NCI-H1930 (cell line): ENCODE data around the gene CD19.
"Not testable (repeated sequence)": the region's sequence is repeated elsewhere in the genome, so short reads cannot be mapped to it uniquely, and the experiment has no call there.

Experiments
- DNase-seq, 2 experiments: peaks; one replicate each; lab custom pipeline; 2025; lab: John Stamatoyannopoulos, UW

Gene CD19

DNA sequence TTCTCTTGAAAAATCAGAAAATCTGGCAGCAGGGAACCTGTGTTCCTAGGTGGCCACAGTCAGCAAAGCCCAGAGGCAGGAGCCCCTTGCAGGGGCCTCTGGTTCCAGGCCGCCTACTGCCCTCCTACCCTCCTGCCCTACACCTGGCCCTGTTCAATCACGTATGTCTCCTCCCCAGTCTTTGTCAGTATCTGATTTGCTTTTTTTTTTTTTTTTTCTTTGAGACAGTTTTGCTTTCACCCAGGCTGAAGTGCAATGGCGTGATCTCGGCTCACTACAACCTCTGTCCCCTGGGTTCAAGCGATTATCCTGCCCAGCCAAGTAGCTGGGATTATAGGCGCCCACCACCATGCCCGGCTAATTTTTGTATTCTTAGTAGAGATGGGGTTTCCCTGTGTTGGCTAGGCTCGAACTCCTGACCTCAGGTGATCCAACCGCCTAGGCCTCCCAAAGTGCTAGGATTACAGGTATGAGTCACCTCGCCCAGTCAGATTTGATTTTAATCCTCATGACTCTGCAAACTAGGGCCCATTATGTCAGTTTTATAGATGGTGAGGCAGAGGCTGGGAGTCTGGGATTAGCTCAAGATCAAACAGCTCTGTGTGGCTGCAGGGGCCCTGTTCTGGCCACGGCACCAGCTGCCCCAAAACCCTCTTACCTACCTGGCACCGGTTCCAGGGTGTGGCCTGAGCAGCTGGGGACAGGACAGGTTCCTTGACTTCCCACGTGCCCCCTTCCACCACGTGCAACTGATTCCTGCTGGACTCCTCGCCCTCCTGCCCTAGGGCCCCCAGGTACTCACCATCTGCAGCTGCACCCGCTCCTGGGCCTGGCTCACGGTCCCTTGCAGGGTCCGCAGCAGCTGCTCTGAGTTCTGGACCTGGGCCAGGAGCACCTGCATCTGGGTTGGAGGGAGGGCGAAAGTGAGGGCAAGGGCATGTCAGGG lies 21.4 kb upstream of the CD19 start:
- no peak for DNase-seq

DNA sequence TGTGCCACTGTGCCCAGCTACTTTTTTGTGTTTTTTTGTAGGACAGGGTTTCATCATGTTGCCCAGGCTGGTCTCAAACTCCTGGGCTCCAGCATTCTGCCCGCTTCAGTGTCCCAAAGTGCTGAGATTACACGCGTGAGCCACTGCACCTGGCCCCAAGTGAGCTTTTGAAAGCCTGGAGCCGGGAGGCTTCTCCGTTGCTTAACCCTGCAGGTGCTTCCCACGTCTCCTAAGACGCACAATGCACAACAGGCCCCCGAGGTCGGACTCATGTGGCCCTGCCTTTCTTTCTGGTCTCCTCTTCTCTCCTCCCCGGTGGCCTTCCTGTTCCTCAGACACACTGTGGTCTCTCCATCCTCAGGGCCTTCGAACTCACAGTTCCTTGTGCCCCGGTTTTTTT lies 19.2 kb upstream of the CD19 start:
- no peak for DNase-seq

DNA sequence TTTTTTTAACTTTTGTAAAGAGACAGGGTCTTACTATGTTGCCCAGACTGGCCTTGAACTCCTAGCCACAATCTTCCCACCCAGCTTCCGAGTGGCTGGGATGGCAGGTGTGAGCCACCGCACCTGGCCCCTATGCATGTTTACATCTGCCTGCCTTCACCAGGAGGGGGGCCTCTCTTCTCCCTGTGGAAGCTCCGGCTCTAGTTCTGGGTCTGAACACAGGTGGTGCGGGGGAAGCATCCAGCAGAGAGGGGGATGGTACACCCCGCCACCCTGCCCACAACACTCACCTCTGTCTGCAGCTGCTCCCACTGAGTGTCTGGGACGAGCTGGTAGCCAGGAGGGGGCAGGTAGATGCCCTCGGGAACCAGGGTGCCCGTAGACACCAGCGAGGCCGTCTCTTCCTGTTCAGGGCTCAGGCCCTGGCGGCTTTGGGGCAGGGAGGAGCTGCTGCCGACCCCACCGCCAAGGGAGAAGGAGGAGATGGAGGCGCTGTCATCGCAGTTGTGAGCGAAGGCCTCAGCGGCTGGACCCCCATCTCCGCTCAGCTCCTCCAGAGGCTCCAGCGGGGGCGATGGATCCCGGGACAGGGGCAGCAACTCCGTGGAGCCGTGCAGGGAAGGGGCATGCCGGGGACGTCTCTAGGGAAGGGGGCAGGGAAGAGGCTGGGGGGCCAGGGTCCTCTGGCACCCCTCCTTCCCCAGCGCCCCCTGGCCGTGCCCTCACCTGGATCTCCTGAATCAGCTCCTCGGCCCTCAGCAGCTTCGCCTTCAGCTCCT lies 17.6 kb upstream of the CD19 start:
- DNase-seq, result no peak

DNA sequence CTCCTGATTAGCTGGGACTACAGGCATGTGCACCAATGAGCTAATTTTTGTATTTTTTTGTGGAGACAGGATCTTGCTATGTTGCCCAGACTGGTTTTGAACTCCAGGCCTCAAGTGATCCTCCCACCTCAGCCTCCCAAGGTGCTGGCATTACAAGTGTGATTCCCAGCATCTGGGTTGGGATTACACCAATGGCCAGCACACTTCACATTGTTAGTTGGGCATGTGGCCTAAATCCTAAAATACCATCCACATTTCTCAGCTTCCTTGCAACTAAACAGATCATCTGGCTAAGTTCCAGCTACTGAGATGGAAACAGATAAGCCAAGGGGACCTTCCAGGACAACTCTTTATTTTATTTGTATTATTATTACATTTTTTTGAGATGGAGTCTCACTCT lies 16.6 kb upstream of the CD19 start:
- DNase-seq, result no peak

DNA sequence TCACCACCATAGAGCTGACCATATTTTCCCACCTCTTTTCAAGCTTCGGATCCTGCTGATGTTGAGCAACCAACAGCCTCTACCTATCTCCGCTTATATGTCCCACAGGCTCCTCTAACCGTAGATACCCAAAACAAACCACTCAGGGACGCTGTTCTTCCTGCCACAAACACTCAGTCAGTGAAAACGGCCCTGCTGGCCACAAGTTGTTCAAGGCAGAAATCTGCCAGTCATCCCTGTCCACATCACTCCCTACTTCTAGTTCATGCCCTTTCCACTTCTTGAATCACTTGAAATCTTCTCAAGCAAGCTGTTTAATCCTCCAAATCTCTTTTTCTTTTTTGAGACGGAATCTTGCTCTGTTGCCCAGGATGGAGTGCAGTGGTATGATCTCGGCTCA lies 14.7 kb upstream of the CD19 start:
- no peak for DNase-seq

DNA sequence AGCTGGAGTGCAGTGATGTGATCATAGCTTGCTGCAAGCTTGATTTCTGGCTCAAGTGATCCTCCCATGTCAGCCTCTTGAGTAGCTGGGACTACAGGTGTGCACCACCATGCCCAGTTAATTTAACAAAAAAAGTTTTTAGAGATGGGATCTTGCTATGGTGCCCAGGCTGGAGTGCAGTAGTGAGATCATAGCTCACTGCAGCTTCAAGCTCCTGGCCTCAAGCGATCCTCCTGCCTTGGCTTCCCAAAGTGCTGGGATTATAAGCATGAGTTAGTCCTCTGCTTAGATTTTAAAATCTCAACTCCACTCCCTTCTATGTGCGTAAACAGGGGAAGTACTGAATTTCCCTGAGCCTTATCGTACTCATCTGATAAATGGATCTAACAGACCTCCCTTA lies 13.1 kb upstream of the CD19 start:
- DNase-seq, result no peak

DNA sequence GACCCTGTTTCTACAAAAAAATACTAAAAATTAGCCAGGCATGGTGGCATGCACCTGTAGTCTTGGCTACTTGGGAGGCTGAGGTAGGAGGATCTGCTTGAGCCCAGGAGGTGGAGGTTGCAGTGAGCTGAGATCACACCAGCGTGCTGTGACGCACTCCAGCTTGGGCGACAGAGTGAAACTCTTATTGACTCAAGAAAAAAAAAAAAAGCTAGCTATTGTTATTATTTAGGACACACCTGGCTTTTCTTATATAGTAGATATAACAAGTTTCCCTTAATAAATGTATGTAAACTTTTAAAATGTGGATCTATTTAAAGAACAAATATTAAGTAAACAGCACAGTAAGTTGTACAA lies 8.6 kb upstream of the CD19 start:
- DNase-seq, result no peak

DNA sequence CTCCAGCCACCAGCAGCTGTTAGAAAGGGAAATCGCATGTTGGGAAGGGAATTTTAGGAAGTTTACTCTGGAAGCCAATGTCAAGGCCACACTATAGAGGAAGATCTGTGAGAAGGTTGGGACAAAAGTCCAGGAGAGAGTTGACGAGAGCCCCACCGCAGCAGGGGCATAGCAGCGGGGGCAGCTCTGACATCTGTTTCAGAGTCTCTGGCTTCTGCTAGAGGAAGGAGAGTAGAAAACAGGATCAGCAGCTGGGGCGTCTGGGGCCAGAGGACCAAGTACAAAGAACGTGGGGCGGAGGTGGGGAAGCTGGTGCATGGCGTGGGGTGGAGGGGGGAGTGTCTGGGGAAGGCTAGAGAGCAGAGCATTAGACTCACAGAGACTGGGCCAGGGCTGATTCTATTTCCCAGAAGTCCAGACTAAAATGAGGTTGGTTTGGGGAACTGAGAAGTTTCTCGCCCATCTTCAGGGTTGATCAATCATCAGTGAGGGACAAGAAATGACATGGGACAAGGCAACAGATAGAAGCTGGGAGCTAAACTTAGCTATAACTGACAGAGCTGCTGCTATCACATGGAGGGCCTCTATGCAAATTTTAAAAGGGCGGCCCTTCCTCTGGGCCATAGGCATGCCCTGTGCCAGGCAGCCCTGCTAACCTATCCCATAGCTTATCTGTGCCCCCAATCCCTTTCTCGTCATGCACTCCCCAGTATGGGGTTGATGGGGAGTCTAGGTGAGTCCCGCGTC lies 7.9 kb upstream of the CD19 start:
- DNase-seq, result no peak

DNA sequence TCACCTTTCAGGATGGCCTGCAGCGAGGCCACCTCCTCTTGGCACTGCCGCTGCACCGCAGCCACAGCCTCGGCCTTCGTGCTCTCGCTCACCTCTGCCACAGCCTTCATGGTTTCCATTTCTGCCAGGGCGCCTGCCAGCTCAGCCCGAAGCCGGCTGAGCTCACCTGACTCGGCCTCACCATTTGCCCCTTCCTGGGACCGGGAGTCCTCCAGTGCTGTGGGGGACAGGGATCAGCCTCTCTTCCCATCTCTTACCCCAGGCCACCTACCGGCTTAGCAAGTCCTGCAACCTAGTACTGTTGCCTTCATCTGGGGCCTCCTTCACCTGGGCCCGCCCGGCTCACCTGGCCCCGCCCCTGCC lies 7.4 kb upstream of the CD19 start:
- no peak for DNase-seq

DNA sequence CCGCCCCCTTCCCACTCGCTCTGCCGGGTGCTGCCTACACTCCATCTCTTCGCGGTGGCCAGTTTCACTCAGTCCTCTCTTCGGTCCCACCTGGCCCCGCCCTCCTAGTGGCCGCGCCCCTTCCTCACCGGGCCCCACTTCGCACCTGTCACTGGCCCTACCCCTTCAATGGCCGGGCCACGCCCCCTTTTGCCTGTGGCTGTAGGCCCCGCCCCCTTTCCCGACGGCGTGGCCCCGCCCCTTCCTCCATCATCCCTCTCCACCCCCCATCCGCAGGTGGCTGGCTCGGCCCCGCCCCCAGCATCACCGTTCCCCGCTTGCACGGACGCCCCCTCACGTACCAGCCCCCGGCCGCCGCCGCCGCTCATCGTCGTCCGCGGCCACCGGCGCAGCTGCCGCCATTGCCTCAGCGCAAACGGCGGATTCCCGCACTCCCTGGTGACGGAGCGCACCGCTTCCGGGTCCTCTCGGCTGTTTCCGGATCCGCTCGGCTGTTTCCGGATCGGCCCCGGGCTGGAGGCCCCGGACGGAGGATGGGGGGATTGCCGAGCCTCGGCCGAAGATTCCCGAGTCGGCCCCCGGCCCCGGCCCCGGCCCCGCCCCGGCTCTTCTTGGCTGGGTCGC lies 6.9 kb upstream of the CD19 start, which contains the start of gene RABEP2:
RABEP2 (minus strand) TSS at position 477 of the 624 bp plus-strand sequence; CDS start at position 402, 75 bp downstream.
- peak; percentile 94 to 97 for DNase-seq

DNA sequence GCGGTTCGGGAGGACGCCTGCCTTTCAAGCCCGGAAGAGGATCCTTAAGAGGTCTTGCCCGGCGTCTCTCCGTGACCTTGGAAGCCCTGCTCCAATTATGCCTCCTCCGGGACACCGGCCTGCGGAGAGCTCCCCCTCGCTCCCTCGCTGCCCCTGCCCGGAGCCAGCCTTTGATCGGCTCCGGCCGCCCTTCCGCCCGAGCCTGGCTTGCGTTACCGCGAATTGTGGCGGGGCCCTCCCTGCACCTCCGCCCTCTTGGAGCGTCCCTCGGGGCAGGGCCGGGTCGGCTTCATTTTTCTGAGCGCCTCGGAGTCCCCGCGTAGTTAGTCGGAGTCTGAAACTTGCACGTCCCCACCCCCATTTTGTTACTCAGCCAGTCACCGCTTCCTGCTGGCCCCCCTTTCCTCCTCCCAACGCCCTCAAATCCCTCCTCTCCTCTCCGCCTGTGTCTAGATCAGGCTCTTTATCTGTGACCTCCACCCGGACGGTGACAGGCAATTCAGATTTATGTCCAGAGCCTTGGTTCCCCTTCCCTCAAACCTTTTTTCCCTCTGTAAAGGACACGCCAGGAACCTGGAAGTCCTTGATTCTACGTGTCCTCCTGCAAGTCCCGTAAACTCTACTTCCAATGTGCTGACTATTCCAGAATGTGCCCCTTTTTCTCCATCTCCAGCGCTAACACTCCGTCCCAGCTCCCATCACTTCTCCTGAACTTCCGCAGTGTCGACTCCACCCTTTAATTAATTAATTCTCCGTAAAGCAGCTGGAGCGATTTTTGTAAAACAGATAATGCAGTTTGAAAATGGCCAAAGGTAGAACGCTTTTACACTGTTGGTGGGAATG lies 6.2 kb upstream of the CD19 start:
- DNase-seq, result peak in 1 of 2 experiments; percentile 68

DNA sequence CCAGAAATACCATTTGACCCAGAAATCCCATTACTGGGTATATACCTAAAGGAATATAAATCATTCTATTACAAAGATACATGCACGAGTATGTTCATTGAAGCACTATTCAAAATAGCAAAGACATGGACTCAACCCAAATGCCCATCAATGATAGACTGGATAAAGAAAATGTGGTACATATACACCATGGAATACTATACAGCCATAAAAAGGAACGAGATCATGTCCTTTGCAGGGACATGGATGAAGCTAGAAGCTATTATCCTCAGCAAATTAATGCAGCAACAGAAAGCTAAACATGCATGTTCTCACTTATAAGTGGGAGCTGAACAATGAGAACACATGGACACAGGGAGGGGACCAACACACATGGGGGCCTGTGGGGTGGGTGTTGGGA lies 5.5 kb upstream of the CD19 start:
- DNase-seq, result not testable (repeated sequence)

DNA sequence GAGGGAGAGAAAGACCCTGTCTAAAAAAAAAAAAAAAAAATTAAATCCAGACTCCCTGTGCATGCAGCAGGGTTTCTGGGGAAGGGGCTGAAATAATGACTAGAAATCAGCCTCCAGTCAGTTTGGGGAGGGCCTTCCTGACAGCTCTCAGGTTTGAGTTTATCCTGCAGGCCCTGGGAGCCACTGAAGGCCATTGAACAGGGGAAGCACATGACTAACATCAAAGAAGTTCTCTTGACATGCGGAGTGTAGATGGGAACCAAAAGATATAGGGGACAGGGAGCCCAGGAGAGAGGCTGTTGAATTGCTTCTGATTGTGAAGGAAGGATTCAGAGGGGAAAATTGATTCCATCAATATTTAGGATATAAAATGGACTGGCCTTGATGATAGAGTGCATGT lies 4.0 kb upstream of the CD19 start:
- no peak for DNase-seq

DNA sequence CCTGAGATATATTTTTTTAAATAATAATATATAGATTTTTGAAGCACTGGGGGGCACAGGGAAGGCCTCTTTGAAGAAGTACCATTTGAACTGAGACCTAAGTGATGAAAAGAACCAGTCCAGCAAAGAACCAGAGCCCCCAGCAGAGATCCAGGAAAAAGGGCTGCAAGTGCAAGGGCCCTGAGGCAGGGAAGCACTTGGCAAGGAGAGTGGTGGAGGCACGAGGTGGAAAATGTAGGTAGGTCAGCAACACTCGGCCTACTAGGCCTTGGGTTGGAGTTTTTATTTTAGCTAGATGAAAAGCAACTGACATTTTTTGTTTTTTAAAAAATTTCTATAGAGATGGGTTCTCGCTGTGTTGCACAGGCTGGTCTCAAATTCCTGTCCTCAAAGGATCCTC lies 1.6 kb upstream of the CD19 start:
- no peak for DNase-seq

DNA sequence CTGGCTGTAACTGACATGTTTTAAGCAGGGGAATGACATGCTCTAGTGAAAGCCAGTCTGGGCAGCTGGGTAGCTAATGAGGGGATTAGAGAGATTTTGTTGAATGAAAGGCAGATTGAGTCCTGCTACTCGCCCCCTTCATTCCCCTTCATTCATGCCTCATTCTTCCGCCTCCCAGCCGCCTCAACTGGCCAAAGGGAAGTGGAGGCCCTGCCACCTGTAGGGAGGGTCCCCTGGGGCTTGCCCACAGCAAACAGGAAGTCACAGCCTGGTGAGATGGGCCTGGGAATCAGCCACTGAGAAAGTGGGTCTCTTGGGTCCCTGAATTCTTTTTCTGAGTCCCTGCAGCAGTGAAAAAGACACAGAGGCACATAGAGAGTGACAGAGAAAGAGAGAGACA lies 1.1 kb upstream of the CD19 start:
- no peak for DNase-seq

DNA sequence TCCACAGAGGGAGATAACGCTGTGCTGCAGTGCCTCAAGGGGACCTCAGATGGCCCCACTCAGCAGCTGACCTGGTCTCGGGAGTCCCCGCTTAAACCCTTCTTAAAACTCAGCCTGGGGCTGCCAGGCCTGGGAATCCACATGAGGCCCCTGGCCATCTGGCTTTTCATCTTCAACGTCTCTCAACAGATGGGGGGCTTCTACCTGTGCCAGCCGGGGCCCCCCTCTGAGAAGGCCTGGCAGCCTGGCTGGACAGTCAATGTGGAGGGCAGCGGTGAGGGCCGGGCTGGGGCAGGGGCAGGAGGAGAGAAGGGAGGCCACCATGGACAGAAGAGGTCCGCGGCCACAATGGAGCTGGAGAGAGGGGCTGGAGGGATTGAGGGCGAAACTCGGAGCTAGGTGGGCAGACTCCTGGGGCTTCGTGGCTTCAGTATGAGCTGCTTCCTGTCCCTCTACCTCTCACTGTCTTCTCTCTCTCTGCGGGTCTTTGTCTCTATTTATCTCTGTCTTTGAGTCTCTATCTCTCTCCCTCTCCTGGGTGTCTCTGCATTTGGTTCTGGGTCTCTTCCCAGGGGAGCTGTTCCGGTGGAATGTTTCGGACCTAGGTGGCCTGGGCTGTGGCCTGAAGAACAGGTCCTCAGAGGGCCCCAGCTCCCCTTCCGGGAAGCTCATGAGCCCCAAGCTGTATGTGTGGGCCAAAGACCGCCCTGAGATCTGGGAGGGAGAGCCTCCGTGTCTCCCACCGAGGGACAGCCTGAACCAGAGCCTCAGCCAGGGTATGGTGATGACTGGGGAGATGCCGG lies 769 bp downstream of the CD19 start:
- no peak for DNase-seq

DNA sequence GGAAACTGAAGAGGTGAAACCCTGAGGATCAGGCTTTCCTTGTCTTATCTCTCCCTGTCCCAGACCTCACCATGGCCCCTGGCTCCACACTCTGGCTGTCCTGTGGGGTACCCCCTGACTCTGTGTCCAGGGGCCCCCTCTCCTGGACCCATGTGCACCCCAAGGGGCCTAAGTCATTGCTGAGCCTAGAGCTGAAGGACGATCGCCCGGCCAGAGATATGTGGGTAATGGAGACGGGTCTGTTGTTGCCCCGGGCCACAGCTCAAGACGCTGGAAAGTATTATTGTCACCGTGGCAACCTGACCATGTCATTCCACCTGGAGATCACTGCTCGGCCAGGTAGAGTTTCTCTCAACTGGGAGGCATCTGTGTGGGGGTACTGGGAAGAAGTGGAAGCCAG lies 1.4 kb downstream of the CD19 start:
- DNase-seq, result no peak

DNA sequence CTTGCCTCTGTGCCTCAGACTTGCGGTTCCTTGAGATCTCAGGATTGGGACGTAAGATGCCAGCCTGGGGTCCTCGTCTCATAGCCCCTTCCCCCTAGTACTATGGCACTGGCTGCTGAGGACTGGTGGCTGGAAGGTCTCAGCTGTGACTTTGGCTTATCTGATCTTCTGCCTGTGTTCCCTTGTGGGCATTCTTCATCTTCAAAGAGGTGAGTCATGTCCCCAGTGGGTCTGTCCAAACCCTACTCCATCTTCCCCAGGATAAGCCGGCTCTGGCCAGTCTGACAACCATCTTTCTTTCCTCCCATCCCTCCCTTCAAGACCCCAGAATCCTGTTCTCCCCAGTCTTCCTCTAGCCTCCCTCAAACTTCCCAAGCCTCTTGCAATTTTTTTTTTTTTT lies 3.6 kb downstream of the CD19 start:
- DNase-seq, result no peak

DNA sequence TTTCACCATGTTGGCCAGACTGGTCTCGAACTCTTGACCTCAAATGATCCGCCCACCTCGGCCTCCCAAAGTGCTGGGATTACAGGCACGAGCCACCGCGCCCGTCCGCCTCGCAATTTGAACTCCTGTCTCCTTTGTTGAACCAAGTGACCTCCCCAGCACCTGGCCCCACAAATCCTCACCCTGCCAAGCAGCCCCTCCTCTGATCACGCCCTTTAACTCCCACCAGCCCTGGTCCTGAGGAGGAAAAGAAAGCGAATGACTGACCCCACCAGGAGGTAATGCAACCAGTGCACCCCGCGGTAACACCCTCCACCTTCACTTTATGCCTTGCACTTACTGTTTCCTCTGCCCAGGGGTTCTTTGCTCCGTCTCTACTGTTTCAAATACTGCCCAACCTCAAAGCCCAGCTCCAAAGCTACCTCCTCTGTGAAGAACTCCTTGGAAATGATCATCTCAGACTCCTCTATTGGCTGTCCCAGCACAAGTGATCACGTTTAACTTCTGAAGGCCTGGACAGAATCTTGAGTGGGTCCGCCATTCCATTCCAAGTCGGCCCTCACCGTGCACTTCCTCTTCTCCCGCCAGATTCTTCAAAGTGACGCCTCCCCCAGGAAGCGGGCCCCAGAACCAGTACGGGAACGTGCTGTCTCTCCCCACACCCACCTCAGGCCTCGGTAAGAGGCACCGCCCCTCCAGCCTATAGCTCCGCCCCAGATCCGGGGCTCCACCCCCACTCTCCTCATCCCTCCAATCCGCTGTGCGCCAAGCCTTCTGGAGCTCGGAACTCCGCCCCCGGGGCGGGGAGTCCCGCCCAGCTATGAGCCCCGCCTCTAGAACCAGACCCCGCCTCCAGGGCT lies 4.4 kb downstream of the CD19 start:
- DNase-seq, result peak in 1 of 2 experiments; percentile 40
